A549 (cell line): ENCODE results near the gene ALG2. TPM values are rescaled to one million over a fixed set of nuclear protein-coding genes. Genes with fewer than 3 reads are reported as not detected.

Source experiments
- ATAC-seq, 2 experiments: fragments of 200-7000 bp in 1 of 2; fragments of >200 bp in 1 of 2; cut with Nextera tagmentation in 1 of 2; cut with Tn5 transposase in 1 of 2; 3 replicates each; pipeline versions ENCODE4 v1.8.0 to v1.9.1; 2018 to 2020; ENCODE audit warnings: mild to moderate bottlenecking in 1 of 2, moderate library complexity in 1 of 2
- CTCF ChIA-PET: fragments of 300-600 bp; sonication (Branson Sonifier 250); formaldehyde crosslinking; extraction: SDS; loops from one replicate; lab custom pipeline; 2021; ENCODE audit warnings: antibody characterized with exemption, inconsistent platforms; lab: Yijun Ruan, JAX
- POLR2A ChIA-PET: fragments of 350-600 bp; formaldehyde crosslinking; extraction: SDS; loops from one replicate; lab custom pipeline; 2021; ENCODE audit warnings: antibody characterized with exemption, inconsistent platforms; lab: Yijun Ruan, JAX
- DNase-seq, 2 experiments: peaks; one replicate each; pipeline versions ENCODE4 v3.0.0 to v3.0.0-alpha.2; 2011 to 2016; ENCODE audit warnings: low read depth in 1 of 2, low spot score in 1 of 2
- FAIRE-seq: peaks from 2 replicates; lab custom pipeline; 2011; peaks lifted over from hg19 to GRCh38; lab: Jason Lieb, UNC
- H3K27ac ChIP-seq, 2 experiments: fragments of >200 bp; sonication (Bioruptor Twin); formaldehyde crosslinking; 3 replicates each; pipeline ENCODE4 v1.5.1; 2016 to 2017
- H3K4me1 ChIP-seq: fragments of >200 bp; sonication (Bioruptor Twin); formaldehyde crosslinking; 3 replicates; pipeline ENCODE4 v1.6.1; 2016
- H3K4me2 ChIP-seq: fragments of >200 bp; sonication (Bioruptor Twin); formaldehyde crosslinking; 3 replicates; pipeline ENCODE4 v1.6.1; 2016
- H3K4me3 ChIP-seq: fragments of >200 bp; sonication (Bioruptor Twin); formaldehyde crosslinking; 3 replicates; pipeline ENCODE4 v1.5.1; 2016
- H3K9me3 ChIP-seq: fragments of >200 bp; sonication (Bioruptor Twin); formaldehyde crosslinking; 3 replicates; pipeline ENCODE4 v1.6.1; 2016
- CBX8 ChIP-seq: fragments of 200-600 bp; sonication (generic); IDR thresholded peaks from 2 replicates; pipeline ENCODE4 v1.6.1; 2016
- CEBPB ChIP-seq, 2 experiments: fragments of >200 bp in 1 of 2; sonication (Bioruptor Twin) in 1 of 2; formaldehyde crosslinking in 1 of 2; IDR thresholded peaks; 2 replicates each; pipeline ENCODE4 v1.6.1; 2012 to 2016
- CHD2 ChIP-seq: fragments of 150-350 bp; IDR thresholded peaks from 2 replicates; pipeline ENCODE4 v1.6.1; 2014; ENCODE audit warnings: low read length; ENCODE audit not compliant: partially characterized antibody
- EP300 ChIP-seq, 2 experiments: fragments of >200 bp; sonication (Bioruptor Twin); formaldehyde crosslinking; IDR thresholded peaks; 2 replicates in 1 of 2; 3 replicates in 1 of 2; pipeline ENCODE4 v1.6.1; 2016 to 2017
- FOSB ChIP-seq: fragments of 250-450 bp; sonication (Bioruptor Pico); IDR thresholded peaks from 2 replicates; pipeline ENCODE4 v1.5.0; 2020; ENCODE audit warnings: mild to moderate bottlenecking, moderate library complexity
- FOSL2 ChIP-seq, 2 experiments: fragments of 450-650 bp in 1 of 2; fragments of >200 bp in 1 of 2; sonication (Bioruptor Twin) in 1 of 2; formaldehyde crosslinking; IDR thresholded peaks; 2 replicates each; pipeline versions ENCODE4 v1.5.0 to v1.6.1; 2016 to 2020; ENCODE audit warnings: mild to moderate bottlenecking in 1 of 2, moderate library complexity in 1 of 2
- GATA3 ChIP-seq: IDR thresholded peaks from 2 replicates; pipeline ENCODE4 v1.6.1; 2012; ENCODE audit warnings: borderline replicate concordance
- HEYL ChIP-seq: fragments of 250-450 bp; sonication (Bioruptor Pico); IDR thresholded peaks from 2 replicates; pipeline ENCODE4 v1.8.0; 2021; ENCODE audit warnings: mild to moderate bottlenecking, moderate library complexity
- MAZ ChIP-seq: fragments of 150-350 bp; IDR thresholded peaks from 2 replicates; pipeline ENCODE4 v1.6.1; 2014; ENCODE audit warnings: antibody characterized with exemption, low read depth, low read length, borderline replicate concordance
- MYC ChIP-seq: IDR thresholded peaks from 2 replicates; pipeline ENCODE4 v1.6.1; 2012; ENCODE audit warnings: mild to moderate bottlenecking, inconsistent platforms, low read length, improper control_type of control experiment, borderline replicate concordance
- NPAS2 ChIP-seq: fragments of 250-450 bp; sonication (Bioruptor Pico); IDR thresholded peaks from 2 replicates; pipeline ENCODE4 v1.8.0; 2022; ENCODE audit warnings: mild to moderate bottlenecking, moderate library complexity, borderline replicate concordance
- PHF8 ChIP-seq: fragments of 200-600 bp; sonication (generic); IDR thresholded peaks from 2 replicates; pipeline ENCODE4 v1.6.1; 2016; ENCODE audit warnings: low read depth, mild to moderate bottlenecking, antibody characterized with exemption, moderate library complexity, borderline replicate concordance
- RAD21 ChIP-seq, 2 experiments: fragments of >200 bp in 1 of 2; sonication (Bioruptor Twin) in 1 of 2; formaldehyde crosslinking in 1 of 2; IDR thresholded peaks in 1 of 2; conservative IDR thresholded peaks in 1 of 2; 2 replicates in 1 of 2; 3 replicates in 1 of 2; pipeline ENCODE4 v1.6.1; 2012 to 2018; ENCODE audit warnings: inconsistent platforms in 1 of 2
- RARB ChIP-seq: fragments of 250-450 bp; sonication (Bioruptor Pico); IDR thresholded peaks from 2 replicates; pipeline ENCODE4 v1.8.0; 2021; ENCODE audit warnings: mild to moderate bottlenecking, moderate library complexity
- RCOR1 ChIP-seq: fragments of 150-350 bp; IDR thresholded peaks from 2 replicates; pipeline ENCODE4 v1.6.1; 2014; ENCODE audit warnings: antibody characterized with exemption, low read length, low read depth
- RFX5 ChIP-seq: fragments of 450-650 bp; IDR thresholded peaks from 2 replicates; pipeline ENCODE4 v1.7.1; 2014; ENCODE audit warnings: antibody characterized with exemption, mild to moderate bottlenecking, moderate library complexity
- RNF2 ChIP-seq: fragments of 200-600 bp; sonication (generic); IDR thresholded peaks from 2 replicates; pipeline ENCODE4 v1.6.1; 2016; ENCODE audit warnings: low read depth, mild to moderate bottlenecking, antibody characterized with exemption, moderate library complexity, borderline replicate concordance
- SMC3 ChIP-seq: fragments of >200 bp; sonication (Bioruptor Twin); formaldehyde crosslinking; IDR thresholded peaks from 3 replicates; pipeline ENCODE4 v1.6.1; 2018; ENCODE audit warnings: inconsistent platforms
- TP53 ChIP-seq: fragments of 250-450 bp; sonication (Bioruptor Pico); IDR thresholded peaks from 2 replicates; pipeline ENCODE4 v1.5.0; 2021; ENCODE audit warnings: mild to moderate bottlenecking, moderate library complexity
- ZSCAN20 ChIP-seq: fragments of 250-450 bp; sonication (Bioruptor Pico); IDR thresholded peaks from 2 replicates; pipeline ENCODE4 v1.8.0; 2022; ENCODE audit warnings: mild to moderate bottlenecking, moderate library complexity
- WGBS: methylation state at CpG from one replicate; pipeline ENCODE4 v1.1.6; 2017; ENCODE audit errors: missing lambda C conversion rate; 5-methylcytosine and 5-hydroxymethylcytosine counted together
- polyA plus RNA-seq, 4 experiments: library from polyadenylated mRNA; depleted of rRNA in 3 of 4; stranded (reverse); fragments of >200 nt; fragmentation: RNase III in 1 of 4; extraction: RNeasy Plus Mini Kit Qiagen cat#74134 plus additional on column Dnase treatment in 1 of 4; gene quantifications; 2 replicates in 3 of 4; 3 replicates in 1 of 4; pipeline ENCODE4 v1.2.3, GENCODE V29; 2011 to 2017
- TF ChIP-seq, protein P1 (sequence below): fragments of >200 bp; sonication (Bioruptor Twin); formaldehyde crosslinking; IDR thresholded peaks from 3 replicates; pipeline ENCODE4 v1.5.1; 2016
- TF ChIP-seq, protein P2 (sequence below): IDR thresholded peaks from 2 replicates; pipeline ENCODE4 v1.6.1; 2012
- TF ChIP-seq, protein P3 (sequence below): fragments of 250-450 bp; sonication (Bioruptor Pico); IDR thresholded peaks from 2 replicates; pipeline ENCODE4 v1.5.0; 2020; ENCODE audit warnings: low read depth, mild to moderate bottlenecking, moderate library complexity
- TF ChIP-seq, protein P4 (sequence below): fragments of >200 bp; sonication (Bioruptor Twin); formaldehyde crosslinking; IDR thresholded peaks from 3 replicates; pipeline ENCODE4 v1.6.1; 2016
- TF ChIP-seq, protein P5 (sequence below): IDR thresholded peaks from 2 replicates; pipeline ENCODE4 v1.6.1; 2012; ENCODE audit warnings: low read depth, borderline replicate concordance
- TF ChIP-seq, protein P6 (sequence below): fragments of 150-350 bp; IDR thresholded peaks from 2 replicates; pipeline ENCODE4 v1.6.1; 2014; ENCODE audit warnings: low read depth, mild to moderate bottlenecking, low read length

The ALG2 gene
- polyA plus RNA-seq, 2 of the 4 experiments (the other 2 are of a cell fraction) = 26.6 to 76.3 TPM

DNA sequence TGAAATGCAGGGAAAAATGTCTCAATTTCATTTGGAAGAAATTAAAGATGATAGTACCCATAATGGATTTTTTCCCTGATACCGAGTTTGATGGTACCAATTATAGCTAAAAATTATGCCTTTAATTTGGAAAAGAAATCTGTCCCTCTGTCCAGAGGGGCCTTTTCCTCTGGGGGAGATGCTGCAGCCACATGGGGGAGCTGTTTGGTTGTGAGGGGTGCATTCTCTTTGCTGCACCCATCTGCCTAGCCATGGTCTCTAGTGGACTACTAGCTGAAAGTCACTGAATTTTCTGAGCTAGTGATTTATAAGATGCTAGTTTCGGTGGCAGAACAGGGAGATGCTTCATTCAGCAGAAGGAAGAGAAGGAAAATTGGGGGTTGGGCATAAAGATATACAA is 10.0 kb upstream of the ALG2 start:
- FAIRE-seq (no peak), ATAC-seq (peak; percentile 77 to 84), DNase-seq (peak; percentile 7 to 18)
- TF ChIP-seq, protein P1, sequence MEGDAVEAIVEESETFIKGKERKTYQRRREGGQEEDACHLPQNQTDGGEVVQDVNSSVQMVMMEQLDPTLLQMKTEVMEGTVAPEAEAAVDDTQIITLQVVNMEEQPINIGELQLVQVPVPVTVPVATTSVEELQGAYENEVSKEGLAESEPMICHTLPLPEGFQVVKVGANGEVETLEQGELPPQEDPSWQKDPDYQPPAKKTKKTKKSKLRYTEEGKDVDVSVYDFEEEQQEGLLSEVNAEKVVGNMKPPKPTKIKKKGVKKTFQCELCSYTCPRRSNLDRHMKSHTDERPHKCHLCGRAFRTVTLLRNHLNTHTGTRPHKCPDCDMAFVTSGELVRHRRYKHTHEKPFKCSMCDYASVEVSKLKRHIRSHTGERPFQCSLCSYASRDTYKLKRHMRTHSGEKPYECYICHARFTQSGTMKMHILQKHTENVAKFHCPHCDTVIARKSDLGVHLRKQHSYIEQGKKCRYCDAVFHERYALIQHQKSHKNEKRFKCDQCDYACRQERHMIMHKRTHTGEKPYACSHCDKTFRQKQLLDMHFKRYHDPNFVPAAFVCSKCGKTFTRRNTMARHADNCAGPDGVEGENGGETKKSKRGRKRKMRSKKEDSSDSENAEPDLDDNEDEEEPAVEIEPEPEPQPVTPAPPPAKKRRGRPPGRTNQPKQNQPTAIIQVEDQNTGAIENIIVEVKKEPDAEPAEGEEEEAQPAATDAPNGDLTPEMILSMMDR = peak; percentile 45
- TF ChIP-seq RAD21 (conservative IDR thresholded peaks at IDR 0.05 in 1 of 2, IDR thresholded peaks at IDR 0.05 in 1 of 2) (peak in 1 of 2 experiments; percentile 27; a peak in 1 of 5 replicates), SMC3 (peak; percentile 23; the same call in 1 of the 3 replicates), RFX5 (no peak)
- TF ChIP-seq, protein P2, sequence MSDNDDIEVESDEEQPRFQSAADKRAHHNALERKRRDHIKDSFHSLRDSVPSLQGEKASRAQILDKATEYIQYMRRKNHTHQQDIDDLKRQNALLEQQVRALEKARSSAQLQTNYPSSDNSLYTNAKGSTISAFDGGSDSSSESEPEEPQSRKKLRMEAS = no peak
- Histone ChIP-seq H3K4me1 (no peaks in the 10 kb centered on the region), H3K4me3 (no peak overlapping the region), H3K27ac (no peak overlapping the region), H3K4me2 (no peak overlapping the region), H3K9me3 (no peaks in the 10 kb centered on the region)
- CTCF ChIA-PET = interaction anchor here (0.7 to 1.9 kb wide), 9 partner anchors 9 to 1091 kb away, joined by 3 to 14 read pairs (median 4); partner anchors contain the start of gene SEC61B
- WGBS = 90% methylated on average over 2 of the region's 2 CpGs
- POLR2A ChIA-PET = interaction anchor here (1.6 kb wide), 1 partner anchor 10 kb away, joined by 8 read pairs; the partner anchor contains the start of genes ALG2 and SEC61B

DNA sequence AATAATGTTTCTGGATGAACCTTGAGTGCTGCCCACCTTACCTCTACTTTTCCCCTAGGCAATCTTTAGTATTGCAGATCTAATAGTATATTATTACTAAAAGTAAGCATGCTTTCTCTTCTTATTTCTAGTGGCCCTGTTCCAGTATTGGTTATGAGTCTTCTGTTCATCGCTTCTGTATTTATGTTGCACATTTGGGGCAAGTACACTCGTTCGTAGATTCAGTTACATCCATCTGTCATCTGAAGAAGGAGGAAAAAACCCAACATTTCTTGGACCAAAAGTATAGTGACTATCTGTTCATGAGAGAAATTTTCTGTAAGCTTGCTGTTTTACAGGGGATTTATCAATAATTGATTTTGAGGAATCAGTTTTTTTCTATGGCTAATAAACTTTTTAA is 8.5 kb upstream of the ALG2 start:
- FAIRE-seq (no peak), ATAC-seq (no peak), DNase-seq (no peak)
- no peaks in the 10 kb centered on the region for H3K9me3 ChIP-seq
- ChIA-PET CTCF (no interaction called here), POLR2A (no interaction called here)
- no peak overlapping the region for H3K4me3 ChIP-seq
- no peak overlapping the region for H3K27ac ChIP-seq
- no peak overlapping the region for H3K4me2 ChIP-seq
- TF ChIP-seq RCOR1 (no peak), NPAS2 (CRISPR knock-in tag) (no peak), CHD2 (no peak), PHF8 (no peak), EP300 (IDR thresholded peaks at IDR 0.05) (no peak), MAZ (no peak), RNF2 (no peak), FOSL2 (IDR thresholded peaks at IDR 0.05) (no peak), FOSL2 (CRISPR knock-in tag; IDR thresholded peaks at IDR 0.05) (no peak), RFX5 (no peak), FOSB (CRISPR knock-in tag) (no peak)
- TF ChIP-seq, protein P3, sequence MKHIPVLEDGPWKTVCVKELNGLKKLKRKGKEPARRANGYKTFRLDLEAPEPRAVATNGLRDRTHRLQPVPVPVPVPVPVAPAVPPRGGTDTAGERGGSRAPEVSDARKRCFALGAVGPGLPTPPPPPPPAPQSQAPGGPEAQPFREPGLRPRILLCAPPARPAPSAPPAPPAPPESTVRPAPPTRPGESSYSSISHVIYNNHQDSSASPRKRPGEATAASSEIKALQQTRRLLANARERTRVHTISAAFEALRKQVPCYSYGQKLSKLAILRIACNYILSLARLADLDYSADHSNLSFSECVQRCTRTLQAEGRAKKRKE (CRISPR knock-in tag) = no peak
- TF ChIP-seq, protein P4, sequence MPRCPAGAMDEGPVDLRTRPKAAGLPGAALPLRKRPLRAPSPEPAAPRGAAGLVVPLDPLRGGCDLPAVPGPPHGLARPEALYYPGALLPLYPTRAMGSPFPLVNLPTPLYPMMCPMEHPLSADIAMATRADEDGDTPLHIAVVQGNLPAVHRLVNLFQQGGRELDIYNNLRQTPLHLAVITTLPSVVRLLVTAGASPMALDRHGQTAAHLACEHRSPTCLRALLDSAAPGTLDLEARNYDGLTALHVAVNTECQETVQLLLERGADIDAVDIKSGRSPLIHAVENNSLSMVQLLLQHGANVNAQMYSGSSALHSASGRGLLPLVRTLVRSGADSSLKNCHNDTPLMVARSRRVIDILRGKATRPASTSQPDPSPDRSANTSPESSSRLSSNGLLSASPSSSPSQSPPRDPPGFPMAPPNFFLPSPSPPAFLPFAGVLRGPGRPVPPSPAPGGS = no peak
- TF ChIP-seq, protein P5, sequence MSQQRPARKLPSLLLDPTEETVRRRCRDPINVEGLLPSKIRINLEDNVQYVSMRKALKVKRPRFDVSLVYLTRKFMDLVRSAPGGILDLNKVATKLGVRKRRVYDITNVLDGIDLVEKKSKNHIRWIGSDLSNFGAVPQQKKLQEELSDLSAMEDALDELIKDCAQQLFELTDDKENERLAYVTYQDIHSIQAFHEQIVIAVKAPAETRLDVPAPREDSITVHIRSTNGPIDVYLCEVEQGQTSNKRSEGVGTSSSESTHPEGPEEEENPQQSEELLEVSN = no peak
- WGBS = 93% methylated on average over 3 of the region's 3 CpGs
- no peaks in the 10 kb centered on the region for H3K4me1 ChIP-seq

DNA sequence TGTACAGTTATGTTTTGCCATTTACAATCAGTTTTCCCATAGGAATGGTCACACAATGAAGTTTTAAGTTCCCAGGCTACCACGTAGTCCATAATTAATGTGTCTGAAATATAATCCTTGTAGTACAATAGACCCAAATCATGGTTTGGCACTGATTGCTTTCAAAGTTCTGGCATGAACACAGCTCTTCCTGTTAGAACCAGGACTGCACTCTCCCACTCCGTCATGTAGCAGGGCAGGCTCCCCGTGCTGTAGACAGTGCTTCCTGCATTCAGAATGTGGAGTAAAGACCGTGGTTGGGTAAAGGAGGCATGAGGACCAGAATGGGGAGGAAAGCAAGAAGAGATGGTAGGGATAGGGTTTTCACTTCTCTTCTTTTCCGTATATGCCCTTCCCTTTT is 4.3 kb upstream of the ALG2 start:
- no peak overlapping the region for H3K4me2 ChIP-seq
- H3K4me3 ChIP-seq = no peak overlapping the region
- ChIA-PET POLR2A (no interaction called here), CTCF (interaction anchor here (1.3 kb wide), 1 partner anchor 41 kb away, joined by 4 read pairs; no protein-coding TSS in a partner anchor)
- no peaks in the 10 kb centered on the region for H3K9me3 ChIP-seq
- WGBS = 92% methylated on average over 5 of the region's 5 CpGs
- ATAC-seq (no peak), FAIRE-seq (no peak), DNase-seq (no peak)
- no peak overlapping the region for H3K27ac ChIP-seq
- peaks cover 8% of the 10 kb centered on the region; the same call in 2 of the 3 replicates for H3K4me1 ChIP-seq
- TF ChIP-seq CEBPB (IDR thresholded peaks at IDR 0.05) = no peak
- TF ChIP-seq CBX8 = no peak
- TF ChIP-seq, protein P5 = no peak
- no peak for TF ChIP-seq HEYL
- TF ChIP-seq, protein P6, sequence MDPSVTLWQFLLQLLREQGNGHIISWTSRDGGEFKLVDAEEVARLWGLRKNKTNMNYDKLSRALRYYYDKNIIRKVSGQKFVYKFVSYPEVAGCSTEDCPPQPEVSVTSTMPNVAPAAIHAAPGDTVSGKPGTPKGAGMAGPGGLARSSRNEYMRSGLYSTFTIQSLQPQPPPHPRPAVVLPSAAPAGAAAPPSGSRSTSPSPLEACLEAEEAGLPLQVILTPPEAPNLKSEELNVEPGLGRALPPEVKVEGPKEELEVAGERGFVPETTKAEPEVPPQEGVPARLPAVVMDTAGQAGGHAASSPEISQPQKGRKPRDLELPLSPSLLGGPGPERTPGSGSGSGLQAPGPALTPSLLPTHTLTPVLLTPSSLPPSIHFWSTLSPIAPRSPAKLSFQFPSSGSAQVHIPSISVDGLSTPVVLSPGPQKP = no peak
- no peak for TF ChIP-seq ZSCAN20 (CRISPR knock-in tag)
- TF ChIP-seq MYC = no peak
- no peak for TF ChIP-seq PHF8
- no peak for TF ChIP-seq TP53
- TF ChIP-seq MAZ = no peak
- no peak for TF ChIP-seq GATA3
- no peak for TF ChIP-seq RARB (CRISPR knock-in tag)
